Aortic smooth muscle cell (primary cell): ENCODE data around the gene KRTAP10-5. TPM values are rescaled to one million over a fixed set of nuclear protein-coding genes. Genes with fewer than 3 reads are reported as not detected.

Source experiments
- total RNA-seq: library from RNA; depleted of rRNA; stranded (reverse); fragments of >200 nt; gene quantifications from 2 replicates; pipeline ENCODE4 v1.2.3, GENCODE V29; 2014

KRTAP10-5 gene, protein sequence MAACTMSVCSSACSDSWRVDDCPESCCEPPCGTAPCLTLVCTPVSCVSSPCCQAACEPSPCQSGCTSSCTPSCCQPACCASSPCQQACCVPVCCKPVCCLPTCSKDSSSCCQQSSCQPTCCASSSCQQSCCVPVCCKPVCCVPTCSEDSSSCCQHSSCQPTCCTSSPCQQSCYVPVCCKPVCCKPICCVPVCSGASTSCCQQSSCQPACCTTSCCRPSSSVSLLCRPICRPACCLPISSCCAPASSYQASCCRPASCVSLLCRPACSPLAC
- total RNA-seq = not detected in 2 replicates

DNA sequence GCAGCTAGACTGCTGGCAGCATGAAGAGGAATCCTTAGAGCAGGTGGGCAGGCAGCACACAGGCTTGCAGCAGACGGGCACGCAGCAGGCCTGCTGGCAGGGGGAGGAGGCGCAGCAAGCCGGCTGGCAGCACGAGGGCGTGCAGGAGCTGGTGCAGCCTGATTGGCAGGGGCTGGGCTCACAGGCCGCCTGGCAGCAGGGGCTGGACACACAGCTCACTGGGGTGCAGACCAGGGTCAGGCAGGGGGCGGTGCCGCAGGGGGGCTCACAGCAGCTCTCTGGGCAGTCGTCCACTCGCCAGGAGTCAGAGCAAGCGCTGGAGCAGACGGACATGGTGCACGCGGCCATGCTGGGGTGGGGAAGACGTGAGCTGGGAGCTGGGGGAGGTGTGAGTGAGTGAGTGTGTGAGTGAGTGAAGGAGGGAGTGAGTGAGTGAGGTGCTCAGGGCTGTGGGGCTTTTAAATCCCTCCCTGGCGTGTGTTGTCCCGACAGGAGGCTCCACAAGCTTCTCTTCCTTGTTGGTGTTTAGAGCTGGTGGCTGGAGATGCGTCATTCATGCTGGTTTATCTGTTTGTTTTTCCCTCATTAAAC, at the start of gene KRTAP10-5:
Gene KRTAP10-5, minus strand, starts transcription at position 374 of the 591 bp plus-strand sequence. Its CDS starts 26 bp downstream, at position 348.

DNA sequence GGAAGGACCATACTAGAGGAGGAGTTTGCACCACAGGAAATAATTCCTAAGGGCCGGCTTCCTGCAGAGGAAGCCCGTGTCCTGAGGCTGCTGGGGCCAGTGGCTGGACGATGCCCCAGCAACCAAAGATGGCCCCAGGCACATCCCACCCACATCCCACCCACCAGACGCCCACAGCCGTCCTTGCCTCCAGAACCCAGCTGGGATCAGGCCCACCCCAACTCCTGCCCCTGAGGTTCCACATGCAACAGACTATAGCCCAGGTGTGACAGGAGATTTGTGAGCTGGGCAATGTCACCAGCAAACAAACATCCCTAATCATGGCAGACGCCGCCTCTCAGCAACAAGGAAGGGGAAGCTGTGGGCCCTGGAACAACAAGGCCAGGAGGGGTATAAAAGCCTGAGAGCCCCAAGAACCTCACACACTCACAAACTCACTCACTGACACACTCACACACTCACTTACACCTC, 46.3 kb upstream of the KRTAP10-5 start, which contains the start of gene KRTAP10-9:
Gene KRTAP10-9, plus strand, starts transcription at position 421 of the 471 bp plus-strand sequence. CDS start 79 bp downstream, outside the sequence.

DNA sequence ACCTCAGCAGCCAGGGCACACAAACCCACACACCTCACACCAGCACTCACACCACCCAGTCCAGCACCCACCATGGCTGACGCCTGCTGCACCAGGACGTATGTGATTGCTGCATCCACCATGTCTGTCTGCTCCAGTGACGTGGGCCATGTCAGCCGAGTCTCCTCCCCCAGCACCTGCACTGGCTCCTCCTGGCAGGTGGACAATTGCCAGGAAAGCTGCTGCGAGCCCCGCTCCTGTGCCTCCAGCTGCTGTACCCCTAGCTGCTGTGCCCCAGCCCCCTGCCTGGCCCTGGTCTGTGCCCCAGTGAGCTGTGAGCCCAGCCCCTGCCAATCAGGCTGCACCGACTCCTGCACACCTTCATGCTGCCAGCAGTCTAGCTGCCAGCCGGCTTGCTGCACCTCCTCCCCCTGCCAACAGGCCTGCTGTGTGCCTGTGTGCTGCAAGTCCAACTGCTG, 31.7 kb upstream of the KRTAP10-5 start, which contains the start of gene KRTAP10-8:
Gene KRTAP10-8, plus strand, starts transcription at position 51 of the 458 bp plus-strand sequence. Its CDS starts 22 bp downstream, at position 73.

DNA sequence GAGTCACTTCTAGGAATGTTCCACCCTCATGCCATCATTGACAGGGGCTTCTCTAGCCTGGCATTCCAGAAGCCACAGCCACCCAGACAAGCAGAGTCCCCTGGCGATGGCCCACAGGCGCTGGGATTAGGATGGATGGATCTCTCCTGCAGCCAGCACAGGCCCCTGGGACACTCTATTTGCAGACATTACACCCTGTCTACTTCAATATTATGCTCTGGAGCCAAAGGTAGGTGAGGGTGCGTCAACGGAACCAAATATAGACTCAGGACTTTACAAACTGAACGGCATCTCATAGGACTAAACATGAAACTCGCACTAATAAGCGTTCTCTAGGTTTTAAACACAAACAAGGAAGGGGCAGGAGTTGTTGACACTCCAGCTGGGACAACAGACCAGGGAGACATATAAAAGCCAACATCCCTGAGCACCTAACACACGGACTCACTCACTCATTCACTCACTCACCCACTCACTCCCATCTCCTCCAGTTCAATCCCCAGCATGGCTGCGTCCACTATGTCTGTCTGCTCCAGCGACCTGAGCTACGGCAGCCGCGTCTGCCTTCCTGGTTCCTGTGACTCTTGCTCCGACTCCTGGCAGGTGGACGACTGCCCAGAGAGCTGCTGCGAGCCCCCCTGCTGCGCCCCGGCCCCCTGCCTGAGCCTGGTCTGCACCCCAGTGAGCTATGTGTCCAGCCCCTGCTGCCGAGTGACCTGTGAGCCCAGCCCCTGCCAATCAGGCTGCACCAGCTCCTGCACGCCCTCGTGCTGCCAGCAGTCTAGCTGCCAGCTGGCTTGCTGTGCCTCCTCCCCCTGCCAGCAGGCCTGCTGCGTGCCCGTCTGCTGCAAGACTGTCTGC, 19.9 kb upstream of the KRTAP10-5 start, which contains the start of gene KRTAP10-7:
Gene KRTAP10-7, plus strand, starts transcription at position 480 of the 861 bp plus-strand sequence. Its CDS starts 25 bp downstream, at position 505.

GRCh38 chr21:44592446-44593311, 12.3 kb upstream of the KRTAP10-5 start, which contains the start of gene KRTAP10-6:
Gene KRTAP10-6, minus strand, starts transcription at chr21:44592505. Its CDS starts 21 bp downstream, at chr21:44592484.

GRCh38 chr21:44573630-44574456, 6.6 kb downstream of the KRTAP10-5 start, which contains the start of gene KRTAP10-4:
Gene KRTAP10-4, plus strand, starts transcription at chr21:44573729. Its CDS starts 30 bp downstream, at chr21:44573759.

DNA sequence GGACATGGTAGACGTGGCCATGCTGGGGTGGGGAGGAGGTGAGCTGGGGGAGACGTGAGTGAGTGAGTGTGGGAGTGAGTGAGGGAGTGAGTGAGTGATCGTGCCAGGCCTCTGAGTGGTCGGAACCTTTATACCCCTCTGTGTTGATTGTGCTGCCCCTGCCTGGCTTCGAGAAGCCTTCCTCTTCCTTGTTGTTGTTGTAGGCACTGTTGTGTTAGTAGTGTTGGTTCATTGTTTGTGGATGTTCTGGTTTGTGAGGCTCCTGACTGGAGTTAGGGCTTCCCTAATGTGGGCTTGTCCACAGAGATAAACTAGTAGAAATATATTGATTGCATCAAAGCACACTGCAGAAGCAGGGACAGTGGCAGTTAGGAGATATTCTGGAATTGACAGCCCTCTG, 21.7 kb downstream of the KRTAP10-5 start, which contains the start of gene KRTAP10-3:
Gene KRTAP10-3, minus strand, starts transcription at position 101 of the 400 bp plus-strand sequence. Its CDS starts 80 bp downstream, at position 21.

GRCh38 chr21:44551340-44551961, 29.0 kb downstream of the KRTAP10-5 start, which contains the start of gene KRTAP10-2:
Gene KRTAP10-2, minus strand, starts transcription at chr21:44551505. Its CDS starts 47 bp downstream, at chr21:44551458.

GRCh38 chr21:44539991-44540666, 40.3 kb downstream of the KRTAP10-5 start, which contains the start of gene KRTAP10-1:
Gene KRTAP10-1, minus strand, starts transcription at chr21:44540195. Its CDS starts 45 bp downstream, at chr21:44540150.

Other genes starting within 250 kb of the KRTAP10-5 start
- 13.4 and 15.6 TPM in 2 replicates for gene CFAP410, start 241.2 kb downstream of the KRTAP10-5 start, total RNA-seq
- gene TRPM2, start 227.0 kb downstream of the KRTAP10-5 start, total RNA-seq = under 0.01 TPM in 1 of 2 replicates, not detected in the other
- gene LRRC3, start 125.1 kb downstream of the KRTAP10-5 start, total RNA-seq = 0.13 and 0.25 TPM in 2 replicates
- gene KRTAP10-1, start 40.4 kb downstream of the KRTAP10-5 start, total RNA-seq = not detected in 2 replicates
- not detected in 2 replicates for gene KRTAP10-2, start 29.1 kb downstream of the KRTAP10-5 start, total RNA-seq
- gene KRTAP10-3, start 21.8 kb downstream of the KRTAP10-5 start, total RNA-seq = not detected in 2 replicates
- gene KRTAP10-4, start 6.9 kb downstream of the KRTAP10-5 start, total RNA-seq = not detected in 2 replicates
- gene KRTAP10-6, start 11.9 kb upstream of the KRTAP10-5 start, total RNA-seq = not detected in 2 replicates
- not detected in 2 replicates for gene KRTAP10-7, start 20.0 kb upstream of the KRTAP10-5 start, total RNA-seq
- not detected in 2 replicates for gene KRTAP10-8, start 31.5 kb upstream of the KRTAP10-5 start, total RNA-seq
- not detected in 2 replicates for gene KRTAP10-9, start 46.5 kb upstream of the KRTAP10-5 start, total RNA-seq
- gene KRTAP10-10, start 56.8 kb upstream of the KRTAP10-5 start, total RNA-seq = not detected in 2 replicates
- gene KRTAP10-11, start 65.8 kb upstream of the KRTAP10-5 start, total RNA-seq = not detected in 2 replicates
- not detected in 2 replicates for gene KRTAP12-4, start 74.1 kb upstream of the KRTAP10-5 start, total RNA-seq
- not detected in 2 replicates for gene KRTAP12-3, start 77.3 kb upstream of the KRTAP10-5 start, total RNA-seq
- gene KRTAP12-2, start 86.3 kb upstream of the KRTAP10-5 start, total RNA-seq = not detected in 2 replicates
- not detected in 2 replicates for gene KRTAP12-1, start 101.6 kb upstream of the KRTAP10-5 start, total RNA-seq
- gene KRTAP10-12, start 116.6 kb upstream of the KRTAP10-5 start, total RNA-seq = not detected in 2 replicates
- not detected in 2 replicates for gene TSPEAR, start 131.0 kb upstream of the KRTAP10-5 start, total RNA-seq
- 68.0 and 76.8 TPM in 2 replicates for gene UBE2G2, start 221.2 kb upstream of the KRTAP10-5 start, total RNA-seq
- 86.3 and 90.5 TPM in 2 replicates for gene SUMO3, start 237.5 kb upstream of the KRTAP10-5 start, total RNA-seq